Panc1 (cell line): Measurements from ENCODE around the gene RGS17.

Experiments
- POLR2AphosphoS5 ChIP-seq: IDR thresholded peaks from 2 replicates; pipeline ENCODE4 v1.6.1; 2012; ENCODE audit warnings: mild to moderate bottlenecking, low read depth, low read length, moderate library complexity
- REST ChIP-seq, 2 experiments: IDR thresholded peaks; 2 replicates each; pipeline ENCODE4 v1.6.1; 2011 to 2012; ENCODE audit warnings: low read depth in 2 of 2, control low read depth in 1 of 2, low read length in 1 of 2, mild to moderate bottlenecking in 1 of 2, moderate library complexity in 1 of 2; ENCODE audit not compliant: insufficient read depth in 1 of 2
- TCF7L2 ChIP-seq: IDR thresholded peaks from 2 replicates; pipeline ENCODE4 v1.6.1; 2011; ENCODE audit warnings: mild to moderate bottlenecking, low read depth, low read length, inconsistent platforms
- TF ChIP-seq, protein P1 (sequence below): fragments of 450-650 bp; IDR thresholded peaks from 2 replicates; pipeline ENCODE4 v1.5.1; 2017; ENCODE audit warnings: mild to moderate bottlenecking

DNA sequence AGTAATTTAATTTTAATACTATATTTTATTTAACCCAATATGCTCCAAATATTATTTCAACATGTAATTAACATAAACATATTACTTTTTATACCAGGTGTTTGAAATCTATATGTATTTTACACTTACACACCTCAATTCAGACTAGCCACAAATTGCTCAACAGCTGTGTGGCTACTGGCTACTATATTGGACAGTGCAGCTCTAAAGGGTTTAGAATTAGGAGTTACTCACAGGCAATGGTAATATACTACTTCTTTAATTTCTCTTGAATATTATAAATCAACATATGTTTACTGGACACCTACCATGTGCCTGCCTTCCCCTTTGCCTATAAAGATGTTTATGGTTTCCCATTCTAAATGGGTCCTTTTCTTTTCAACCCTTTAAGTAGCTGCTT, 130.8 kb downstream of the RGS17 start:
- TF ChIP-seq REST (IDR thresholded peaks at IDR 0.05; ENCODE audit: insufficient read depth in 1 of 2, low read depth in 2 of 2, low read length in 1 of 2), result no peak
- TF ChIP-seq, protein P1, sequence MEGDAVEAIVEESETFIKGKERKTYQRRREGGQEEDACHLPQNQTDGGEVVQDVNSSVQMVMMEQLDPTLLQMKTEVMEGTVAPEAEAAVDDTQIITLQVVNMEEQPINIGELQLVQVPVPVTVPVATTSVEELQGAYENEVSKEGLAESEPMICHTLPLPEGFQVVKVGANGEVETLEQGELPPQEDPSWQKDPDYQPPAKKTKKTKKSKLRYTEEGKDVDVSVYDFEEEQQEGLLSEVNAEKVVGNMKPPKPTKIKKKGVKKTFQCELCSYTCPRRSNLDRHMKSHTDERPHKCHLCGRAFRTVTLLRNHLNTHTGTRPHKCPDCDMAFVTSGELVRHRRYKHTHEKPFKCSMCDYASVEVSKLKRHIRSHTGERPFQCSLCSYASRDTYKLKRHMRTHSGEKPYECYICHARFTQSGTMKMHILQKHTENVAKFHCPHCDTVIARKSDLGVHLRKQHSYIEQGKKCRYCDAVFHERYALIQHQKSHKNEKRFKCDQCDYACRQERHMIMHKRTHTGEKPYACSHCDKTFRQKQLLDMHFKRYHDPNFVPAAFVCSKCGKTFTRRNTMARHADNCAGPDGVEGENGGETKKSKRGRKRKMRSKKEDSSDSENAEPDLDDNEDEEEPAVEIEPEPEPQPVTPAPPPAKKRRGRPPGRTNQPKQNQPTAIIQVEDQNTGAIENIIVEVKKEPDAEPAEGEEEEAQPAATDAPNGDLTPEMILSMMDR, result no peak
- no peak for TF ChIP-seq POLR2AphosphoS5
- TF ChIP-seq TCF7L2, result no peak
